Activated T-cell treated with anti-CD3 and anti-CD28 coated beads for 4 hours (primary cell): ENCODE results near the gene ZNF750.

ENCODE experiments used
- DNase-seq: peaks from one replicate; pipeline ENCODE4 v3.0.0-alpha.2; 2020

ZNF750 gene

GRCh38 chr17:82832881-82833475, 6.8 kb downstream of the ZNF750 start:
- DNase-seq: no peak

GRCh38 chr17:82832411-82832810, 7.4 kb downstream of the ZNF750 start:
- no peak for DNase-seq

GRCh38 chr17:82831818-82832200, 8.0 kb downstream of the ZNF750 start:
- no peak for DNase-seq

- DNase-seq: no peak
These were observed 8.6 kb downstream of the ZNF750 start for GRCh38 chr17:82831041-82831817.

GRCh38 chr17:82830249-82830661, 9.6 kb downstream of the ZNF750 start:
- DNase-seq: no peak

- DNase-seq: no peak
These were observed 10.8 kb downstream of the ZNF750 start for GRCh38 chr17:82828875-82829487.

GRCh38 chr17:82826956-82827355, 12.9 kb downstream of the ZNF750 start:
- DNase-seq: no peak

- DNase-seq: no peak
These were observed 13.6 kb downstream of the ZNF750 start for GRCh38 chr17:82826211-82826610.

- no peak for DNase-seq
These were observed 14.2 kb downstream of the ZNF750 start for GRCh38 chr17:82825540-82826124.

- DNase-seq: no peak
These were observed 16.8 kb downstream of the ZNF750 start for GRCh38 chr17:82823004-82823403.

GRCh38 chr17:82822281-82822680, 17.5 kb downstream of the ZNF750 start:
- no peak for DNase-seq

- no peak for DNase-seq
These were observed 18.3 kb downstream of the ZNF750 start for GRCh38 chr17:82821554-82821953.

GRCh38 chr17:82820278-82821251, 19.3 kb downstream of the ZNF750 start:
- DNase-seq: no peak

- no peak for DNase-seq
These were observed 21.9 kb downstream of the ZNF750 start for GRCh38 chr17:82817947-82818346.

GRCh38 chr17:82816358-82816757, 23.5 kb downstream of the ZNF750 start:
- no peak for DNase-seq

GRCh38 chr17:82815790-82816305, 24.0 kb downstream of the ZNF750 start:
- DNase-seq: no peak

GRCh38 chr17:82815354-82815753, 24.5 kb downstream of the ZNF750 start:
- no peak for DNase-seq

- no peak for DNase-seq
These were observed 25.0 kb downstream of the ZNF750 start for GRCh38 chr17:82814834-82815233.

GRCh38 chr17:82813299-82814051, 26.3 kb downstream of the ZNF750 start:
- DNase-seq: no peak

- DNase-seq: no peak
These were observed 27.2 kb downstream of the ZNF750 start for GRCh38 chr17:82812601-82813000.

GRCh38 chr17:82812058-82812457, 27.8 kb downstream of the ZNF750 start:
- no peak for DNase-seq
